CD4-positive, CD25-positive, alpha-beta regulatory T cell (primary cell): ENCODE measurements around the gene TBCK. TPM values are rescaled to one million over a fixed set of nuclear protein-coding genes. Genes with fewer than 3 reads are reported as not detected.

Source experiments
- ATAC-seq, 2 donors: fragments of 150-1000 bp; cut with Tn5 transposase; one replicate each; pipeline ENCODE4 v1.10.0; 2021; ENCODE audit warnings: low read depth in 2 of 2, moderate number of reproducible peaks in 2 of 2, moderate library complexity in 1 of 2
- DNase-seq, 3 donors: peaks; one replicate each; pipeline versions ENCODE4 v3.0.0 to v3.0.0-alpha.2; 2012 to 2022; ENCODE audit warnings: mixed read lengths in 1 of 3
- H3K27ac ChIP-seq: one replicate; pipeline ENCODE4 v1.7.0; 2013; ENCODE audit warnings: mild to moderate bottlenecking, low read length; ENCODE audit not compliant: insufficient read depth, poor library complexity, severe bottlenecking
- H3K27me3 ChIP-seq: one replicate; pipeline ENCODE4 v1.7.0; 2013; ENCODE audit warnings: low read length; ENCODE audit not compliant: control insufficient read depth, insufficient read depth
- H3K36me3 ChIP-seq: one replicate; pipeline ENCODE4 v1.7.0; 2013; ENCODE audit warnings: mild to moderate bottlenecking, low read length, moderate library complexity; ENCODE audit not compliant: control insufficient read depth, insufficient read depth
- H3K4me1 ChIP-seq: 2 replicates; pipeline ENCODE4 v1.7.0; 2013; ENCODE audit warnings: mild to moderate bottlenecking, low read length; ENCODE audit not compliant: insufficient read depth, control insufficient read depth, poor library complexity, severe bottlenecking
- H3K4me3 ChIP-seq: one replicate; pipeline ENCODE4 v1.7.0; 2013; ENCODE audit warnings: low read depth, mild to moderate bottlenecking, low read length, moderate library complexity
- H3K9me3 ChIP-seq, 2 experiments: 1 replicate in 1 of 2; 2 replicates in 1 of 2; pipeline ENCODE4 v1.7.0; 2013; ENCODE audit warnings: low read length in 2 of 2, mild to moderate bottlenecking in 1 of 2, moderate library complexity in 1 of 2; ENCODE audit not compliant: control insufficient read depth in 2 of 2
- H3K27ac Mint-ChIP-seq, 3 donors: one replicate each; pipeline ENCODE4 v1.8.0; 2020 to 2022; ENCODE audit warnings: mild to moderate bottlenecking in 3 of 3, mixed read lengths in 3 of 3, moderate library complexity in 2 of 3
- H3K27me3 Mint-ChIP-seq: one replicate; pipeline ENCODE4 v1.8.0; 2022; ENCODE audit warnings: mild to moderate bottlenecking, mixed read lengths
- H3K36me3 Mint-ChIP-seq: one replicate; pipeline ENCODE4 v1.8.0; 2020; ENCODE audit warnings: mixed read lengths
- H3K4me1 Mint-ChIP-seq, 4 donors: one replicate each; pipeline ENCODE4 v1.8.0; 2020 to 2022; ENCODE audit warnings: mixed read lengths in 4 of 4, mild to moderate bottlenecking in 1 of 4
- H3K4me3 Mint-ChIP-seq, 4 donors: one replicate each; pipeline ENCODE4 v1.8.0; 2020 to 2022; ENCODE audit warnings: mild to moderate bottlenecking in 4 of 4, mixed read lengths in 4 of 4, moderate library complexity in 3 of 4
- H3K9me3 Mint-ChIP-seq, 7 donors: one replicate each; pipeline ENCODE4 v1.8.0; 2020 to 2022; ENCODE audit warnings: mixed read lengths in 7 of 7, mild to moderate bottlenecking in 3 of 7, moderate library complexity in 2 of 7
- polyA plus RNA-seq, 4 donors: library from polyadenylated mRNA; unstranded; fragments of 300-500 nt; fragmentation: Illumina TruSeq; gene quantifications; one replicate each; pipeline ENCODE4 v1.2.3, GENCODE V29; 2021
- total RNA-seq: library from RNA; stranded (reverse); gene quantifications from one replicate; pipeline ENCODE4 v1.2.3, GENCODE V29; 2022

TBCK gene
- total and polyA plus RNA-seq, 5 donors from 2014 or later = 10.9 to 47.1 (median 24.8) TPM

DNA sequence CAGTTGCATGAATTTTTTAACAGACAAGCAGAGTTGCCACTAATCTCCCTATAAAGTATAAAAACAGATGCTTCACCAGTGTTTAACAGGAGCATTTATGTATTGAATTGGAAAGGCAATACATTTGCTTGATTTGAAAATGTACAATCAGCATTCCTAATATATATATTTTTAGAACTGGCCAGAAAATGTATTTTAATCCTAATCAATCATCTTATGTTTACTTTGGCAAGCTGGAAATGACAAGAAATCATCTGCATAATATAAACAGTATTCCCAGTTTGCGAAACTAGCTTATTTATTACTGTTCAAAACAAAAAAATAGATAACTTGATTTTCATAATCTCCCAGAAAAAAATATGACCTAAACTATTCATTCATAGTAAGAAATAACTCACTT is 123.9 kb downstream of the TBCK start:
- no peaks in the 10 kb centered on the region for H3K27me3 ChIP-seq
- no peak overlapping the region for H3K27ac ChIP-seq
- H3K4me3 Mint-ChIP-seq = no peak overlapping the region
- peaks cover 54% of the 10 kb centered on the region for H3K36me3 Mint-ChIP-seq
- no peaks in the 10 kb centered on the region for H3K9me3 Mint-ChIP-seq
- no peak overlapping the region for H3K27ac Mint-ChIP-seq
- peaks cover 18% of the 10 kb centered on the region for H3K36me3 ChIP-seq
- H3K4me3 ChIP-seq = no peak overlapping the region
- H3K9me3 ChIP-seq = no peaks in the 10 kb centered on the region
- ATAC-seq = no peak
- no peak for DNase-seq
- H3K4me1 Mint-ChIP-seq = peaks cover 0 to 4% (median 0%) of the 10 kb centered on the region in 4 donors
- no peaks in the 10 kb centered on the region for H3K4me1 ChIP-seq
- H3K27me3 Mint-ChIP-seq = no peaks in the 10 kb centered on the region

DNA sequence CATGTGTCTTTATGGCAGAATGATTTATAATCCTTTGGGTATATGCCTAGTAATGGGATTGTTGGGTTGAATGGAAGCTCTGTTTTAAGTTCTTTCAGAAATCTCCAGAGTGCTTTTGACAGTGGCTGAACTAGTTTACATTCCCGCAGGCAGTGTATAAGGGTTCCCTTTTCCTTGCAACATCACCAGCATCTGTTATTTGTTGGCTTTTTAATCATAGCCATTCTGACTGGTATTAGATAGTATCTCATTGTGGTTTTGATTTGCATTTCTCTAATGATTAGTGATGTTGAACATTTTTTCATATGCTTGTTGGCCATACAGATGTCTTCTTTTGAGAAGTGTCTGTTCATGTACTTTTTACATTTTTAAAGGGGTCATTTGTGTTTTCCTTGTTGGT is 129.8 kb downstream of the TBCK start:
- H3K9me3 ChIP-seq = no peaks in the 10 kb centered on the region
- Mint-ChIP-seq H3K27ac (no peak overlapping the region), H3K4me3 (no peak overlapping the region), H3K9me3 (peaks cover 2 to 23% (median 6%) of the 10 kb centered on the region in 7 donors), H3K36me3 (peaks cover 66% of the 10 kb centered on the region), H3K4me1 (no peaks in the 10 kb centered on the region), H3K27me3 (no peaks in the 10 kb centered on the region)
- H3K27me3 ChIP-seq = no peaks in the 10 kb centered on the region
- no peak overlapping the region for H3K27ac ChIP-seq
- ATAC-seq (no peak), DNase-seq (no peak)
- no peaks in the 10 kb centered on the region for H3K4me1 ChIP-seq
- no peak overlapping the region for H3K4me3 ChIP-seq
- H3K36me3 ChIP-seq = peaks cover 3% of the 10 kb centered on the region

DNA sequence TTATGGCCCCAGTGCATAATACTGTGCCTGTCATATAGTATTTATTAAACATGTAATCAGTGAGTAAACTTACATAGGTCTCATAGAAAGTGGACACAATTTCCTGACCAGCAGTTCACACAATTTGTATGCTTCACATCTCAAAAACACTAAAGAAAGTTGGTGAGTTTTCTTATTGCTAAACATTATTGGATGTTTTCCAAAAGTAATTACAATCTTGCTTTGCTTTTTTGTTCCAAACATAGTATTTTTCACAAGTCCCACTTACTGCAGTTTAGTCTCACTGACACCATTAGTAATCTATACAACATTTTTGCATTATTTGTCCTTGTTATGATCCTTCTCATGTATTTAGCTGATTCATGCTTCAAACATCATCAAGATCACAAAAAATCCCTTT is 132.5 kb downstream of the TBCK start:
- H3K36me3 ChIP-seq = no peaks in the 10 kb centered on the region
- Mint-ChIP-seq H3K9me3 (peaks cover 4 to 30% (median 12%) of the 10 kb centered on the region in 7 donors), H3K4me3 (no peak overlapping the region), H3K27me3 (no peaks in the 10 kb centered on the region), H3K27ac (no peak overlapping the region), H3K36me3 (peaks cover 50% of the 10 kb centered on the region), H3K4me1 (no peaks in the 10 kb centered on the region)
- no peak overlapping the region for H3K27ac ChIP-seq
- no peak overlapping the region for H3K4me3 ChIP-seq
- no peaks in the 10 kb centered on the region for H3K9me3 ChIP-seq
- no peak for DNase-seq
- H3K27me3 ChIP-seq = no peaks in the 10 kb centered on the region
- no peaks in the 10 kb centered on the region for H3K4me1 ChIP-seq
- no peak for ATAC-seq

GRCh38 chr4:106172861-106173260 is 143.1 kb downstream of the TBCK start:
- Histone ChIP-seq H3K27me3 (no peaks in the 10 kb centered on the region), H3K27ac (no peak overlapping the region), H3K36me3 (peaks cover 15% of the 10 kb centered on the region), H3K9me3 (no peaks in the 10 kb centered on the region), H3K4me3 (no peak overlapping the region), H3K4me1 (no peaks in the 10 kb centered on the region)
- H3K4me3 Mint-ChIP-seq = no peak overlapping the region
- H3K27me3 Mint-ChIP-seq = no peaks in the 10 kb centered on the region
- no peak overlapping the region for H3K27ac Mint-ChIP-seq
- H3K36me3 Mint-ChIP-seq = peaks cover 21% of the 10 kb centered on the region
- H3K9me3 Mint-ChIP-seq = no peaks in the 10 kb centered on the region
- no peak for ATAC-seq
- DNase-seq = no peak
- H3K4me1 Mint-ChIP-seq = peaks cover 0 to 4% (median 0%) of the 10 kb centered on the region in 4 donors

DNA sequence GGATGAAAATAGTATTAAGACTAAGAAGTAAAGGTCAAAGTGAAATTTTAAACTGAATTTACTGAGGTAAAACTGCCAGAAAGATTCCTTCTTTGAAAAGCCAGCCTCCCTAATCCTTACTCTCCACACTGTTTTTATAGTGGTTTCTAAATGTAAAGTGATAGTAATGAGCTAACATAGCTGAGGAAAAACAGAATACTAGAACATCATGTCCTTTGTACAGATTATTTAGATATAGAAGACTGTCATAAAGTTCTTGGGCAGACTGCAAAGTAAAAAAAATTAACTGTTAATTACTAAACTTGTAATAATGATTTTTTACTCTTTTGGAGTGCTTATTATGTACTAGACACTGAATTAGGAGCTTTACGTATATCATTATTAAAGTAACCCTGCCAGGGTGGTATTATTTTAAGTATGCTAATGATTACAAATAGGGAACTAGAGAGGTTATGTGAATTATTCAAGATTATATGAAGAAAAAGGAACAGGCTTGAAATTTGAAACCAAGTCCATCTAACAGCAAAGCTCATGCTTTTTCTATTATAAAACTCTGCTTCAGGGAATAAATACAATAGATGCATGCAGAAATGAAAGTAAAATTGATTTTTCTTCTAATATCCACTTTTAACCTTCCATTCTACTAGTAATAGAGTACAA is 150.5 kb downstream of the TBCK start:
- H3K9me3 Mint-ChIP-seq = peaks cover 0 to 12% (median 5%) of the 10 kb centered on the region in 7 donors
- no peak overlapping the region for H3K27ac ChIP-seq
- H3K4me1 ChIP-seq = no peaks in the 10 kb centered on the region
- H3K4me3 ChIP-seq = no peak overlapping the region
- peaks cover 34% of the 10 kb centered on the region for H3K36me3 Mint-ChIP-seq
- ATAC-seq (no peak), DNase-seq (no peak)
- H3K36me3 ChIP-seq = peaks cover 22% of the 10 kb centered on the region
- peaks cover 0 to 5% of the 10 kb centered on the region in 2 experiments for H3K9me3 ChIP-seq
- H3K4me1 Mint-ChIP-seq = peaks cover 0 to 6% (median under 1%) of the 10 kb centered on the region in 4 donors
- no peak overlapping the region for H3K27ac Mint-ChIP-seq
- no peaks in the 10 kb centered on the region for H3K27me3 Mint-ChIP-seq
- no peak overlapping the region for H3K4me3 Mint-ChIP-seq
- H3K27me3 ChIP-seq = no peaks in the 10 kb centered on the region

DNA sequence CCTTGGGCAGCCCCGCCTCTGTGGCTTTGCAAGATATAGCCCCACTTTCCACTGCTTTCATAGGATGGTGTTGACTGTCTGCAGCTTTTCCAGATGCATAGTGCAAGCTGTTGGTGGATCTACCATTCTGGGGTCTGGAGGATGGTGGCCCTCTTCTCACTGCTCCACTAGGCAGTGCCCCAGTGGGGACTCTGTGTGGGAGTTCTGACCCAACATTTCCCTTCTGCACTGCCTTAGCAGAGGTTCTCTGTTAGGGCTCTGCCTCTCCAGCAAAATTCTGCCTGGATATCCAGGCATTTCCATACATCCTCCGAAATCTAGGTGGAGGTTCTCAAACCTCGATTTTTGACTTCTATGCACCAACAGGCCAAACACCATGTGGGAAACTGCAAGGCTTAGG is 153.7 kb downstream of the TBCK start:
- H3K4me1 Mint-ChIP-seq = peaks cover 0 to 16% (median under 1%) of the 10 kb centered on the region in 4 donors
- peaks cover 51% of the 10 kb centered on the region for H3K36me3 Mint-ChIP-seq
- H3K27me3 ChIP-seq = no peaks in the 10 kb centered on the region
- no peak overlapping the region for H3K27ac Mint-ChIP-seq
- no peaks in the 10 kb centered on the region for H3K27me3 Mint-ChIP-seq
- no peaks in the 10 kb centered on the region for H3K4me1 ChIP-seq
- ATAC-seq (no peak), DNase-seq (no peak)
- H3K9me3 Mint-ChIP-seq = peaks cover 0 to 12% (median 5%) of the 10 kb centered on the region in 7 donors
- no peak overlapping the region for H3K27ac ChIP-seq
- H3K36me3 ChIP-seq = peaks cover 14% of the 10 kb centered on the region
- H3K4me3 ChIP-seq = no peak overlapping the region
- peaks cover 0 to 5% of the 10 kb centered on the region in 2 experiments for H3K9me3 ChIP-seq
- no peak overlapping the region for H3K4me3 Mint-ChIP-seq

GRCh38 chr4:106160560-106160959 is 155.4 kb downstream of the TBCK start:
- H3K36me3 ChIP-seq = peaks cover 20% of the 10 kb centered on the region
- Mint-ChIP-seq H3K4me3 (no peak overlapping the region), H3K9me3 (peaks cover 0 to 12% (median 8%) of the 10 kb centered on the region in 7 donors), H3K36me3 (peaks cover 62% of the 10 kb centered on the region), H3K27me3 (no peaks in the 10 kb centered on the region), H3K4me1 (peaks cover 0 to 16% (median under 1%) of the 10 kb centered on the region in 4 donors), H3K27ac (no peak overlapping the region)
- no peaks in the 10 kb centered on the region for H3K27me3 ChIP-seq
- H3K4me3 ChIP-seq = no peak overlapping the region
- ATAC-seq (no peak), DNase-seq (no peak)
- H3K27ac ChIP-seq = no peak overlapping the region
- H3K4me1 ChIP-seq = no peaks in the 10 kb centered on the region
- peaks cover 0 to 5% of the 10 kb centered on the region in 2 experiments for H3K9me3 ChIP-seq

DNA sequence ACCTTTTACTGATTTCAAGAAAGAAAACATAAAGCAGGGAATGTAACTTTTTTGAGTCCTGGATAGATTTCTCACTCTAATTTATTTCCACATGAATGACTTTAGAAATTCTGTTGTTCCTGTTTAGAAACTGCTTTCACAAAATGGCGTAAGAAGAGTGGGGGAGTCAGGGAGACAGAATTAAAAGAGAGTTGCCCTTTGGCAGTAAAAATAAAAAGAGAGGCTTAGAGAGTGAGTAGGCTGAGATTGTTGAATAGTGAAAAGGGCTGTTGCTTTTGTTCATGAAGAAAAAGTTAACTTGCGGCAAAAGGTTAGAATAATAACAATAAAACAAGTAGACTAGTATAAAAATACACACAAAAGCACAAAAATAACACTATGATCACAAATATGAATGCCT is 166.1 kb downstream of the TBCK start:
- Mint-ChIP-seq H3K27me3 (peaks cover 4% of the 10 kb centered on the region), H3K27ac (no peak overlapping the region), H3K4me1 (peaks cover 0 to 5% (median 0%) of the 10 kb centered on the region in 4 donors), H3K9me3 (peaks cover 8 to 56% (median 15%) of the 10 kb centered on the region in 7 donors), H3K36me3 (peaks cover 49% of the 10 kb centered on the region), H3K4me3 (no peak overlapping the region)
- Histone ChIP-seq H3K27me3 (no peaks in the 10 kb centered on the region), H3K4me3 (no peak overlapping the region), H3K36me3 (no peaks in the 10 kb centered on the region), H3K27ac (no peak overlapping the region), H3K4me1 (no peaks in the 10 kb centered on the region), H3K9me3 (peaks cover 4 to 15% of the 10 kb centered on the region in 2 experiments)
- ATAC-seq = no peak
- DNase-seq = no peak
